Activated CD4-positive, alpha-beta T cell treated with anti-CD3 and anti-CD28 coated beads for 24 hours (primary cell): ENCODE measurements around the gene TUBB3.
"Not testable (repeated sequence)": the region's sequence is repeated elsewhere in the genome, so short reads cannot be mapped to it uniquely, and the experiment has no call there.

Source experiments
- DNase-seq, 2 donors: peaks; one replicate each; pipeline ENCODE4 v3.0.0-alpha.2; 2020; ENCODE audit warnings: low read depth in 2 of 2

TUBB3 gene

GRCh38 chr16:89922884-89923639, at the start of gene TUBB3:
TSS of gene TUBB3 (plus strand) at chr16:89923342. CDS start at chr16:89923402, 60 bp downstream.
- DNase-seq: no peak

DNA sequence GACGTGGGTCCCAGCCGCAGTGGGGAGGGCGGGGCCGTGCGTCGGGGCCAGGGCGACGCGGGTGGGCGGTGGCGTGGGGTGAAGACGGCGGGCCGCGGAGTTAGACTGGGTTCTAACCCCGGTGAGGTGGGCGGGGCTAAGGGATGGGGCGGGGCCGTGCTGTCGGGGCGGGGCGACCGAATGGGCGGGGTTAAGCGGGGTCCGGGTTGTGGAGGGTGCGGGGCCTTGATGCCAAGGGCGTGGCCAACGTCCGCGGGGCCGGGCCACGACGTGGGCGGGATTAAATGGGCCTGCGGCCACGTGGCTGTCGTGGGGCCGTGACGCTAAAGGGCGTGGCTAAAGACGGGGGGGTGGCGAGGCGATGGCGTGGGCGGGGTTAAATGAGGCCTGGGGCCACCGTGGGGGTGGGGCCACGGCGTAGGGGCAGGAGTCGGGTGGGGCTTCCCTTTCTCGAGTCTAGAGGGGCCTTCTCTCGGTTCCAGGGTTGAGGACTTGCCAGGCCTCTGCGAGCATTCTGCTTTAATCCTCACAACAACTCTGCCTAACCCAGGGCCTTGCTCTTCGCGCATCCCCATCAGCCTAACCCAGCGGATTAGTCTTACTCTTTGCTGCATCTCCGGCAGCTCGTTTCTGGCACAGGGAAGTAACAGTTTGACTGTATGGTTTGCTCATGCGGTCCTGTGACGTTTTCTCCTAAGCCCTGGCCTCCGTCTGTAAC, 49.0 kb upstream of the TUBB3 start:
- DNase-seq: peak; percentile 90 to 95

- not testable (repeated sequence) for DNase-seq
Observed at GRCh38 chr16:89879123-89879522, 44.0 kb upstream of the TUBB3 start.

- DNase-seq: no peak
Observed at GRCh38 chr16:89880477-89881367, 42.4 kb upstream of the TUBB3 start.

DNA sequence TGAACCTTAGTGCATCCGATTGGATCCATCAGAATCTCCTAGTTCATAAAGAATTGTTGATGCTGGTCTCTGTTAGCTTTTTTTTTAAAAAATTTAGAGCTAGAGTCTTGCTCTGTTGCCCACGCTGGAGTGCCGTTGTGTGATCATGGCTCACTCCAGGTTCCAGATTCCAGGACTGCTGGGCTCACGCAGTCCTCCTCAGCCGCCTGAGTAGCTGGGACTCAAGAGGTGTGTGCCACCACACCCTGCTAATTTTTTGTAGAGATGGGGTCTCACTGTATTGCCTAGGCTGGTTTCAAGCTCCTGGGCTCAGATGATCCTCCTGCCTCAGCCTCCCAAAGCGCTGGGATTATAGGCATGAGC, 41.8 kb upstream of the TUBB3 start:
- no peak for DNase-seq

DNA sequence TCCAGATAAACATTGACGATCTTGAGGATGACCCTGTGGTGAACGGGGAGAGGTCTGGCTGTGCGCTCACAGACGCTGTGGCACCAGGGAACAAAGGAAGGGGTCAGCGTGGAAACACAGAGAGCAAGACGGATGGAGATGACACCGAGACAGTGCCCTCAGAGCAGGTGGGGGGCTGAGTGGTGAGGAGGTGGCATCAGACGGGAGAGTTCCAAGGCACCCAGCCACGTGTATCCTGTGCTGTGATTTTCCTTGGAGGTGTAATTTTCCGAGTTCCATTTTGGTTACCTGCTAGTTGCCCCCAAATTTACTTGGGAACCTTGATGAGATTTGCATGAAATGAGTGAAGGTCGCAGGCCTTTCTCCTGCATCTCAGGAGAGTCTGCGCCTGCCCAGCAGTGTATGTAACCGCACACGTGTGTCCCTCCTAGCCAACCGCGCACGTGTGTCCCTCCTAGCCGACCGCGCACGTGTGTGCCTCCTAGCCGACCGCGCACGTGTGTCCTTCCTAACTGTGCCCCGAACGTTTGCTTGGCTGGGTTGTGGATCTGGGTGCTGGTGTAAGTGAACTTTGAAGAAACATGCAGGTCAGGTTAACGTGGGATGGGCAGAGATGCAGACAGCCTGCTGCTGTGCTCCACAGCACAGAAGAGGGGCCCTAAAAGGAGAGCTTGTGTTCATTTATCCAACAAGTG, 39.6 kb upstream of the TUBB3 start:
- DNase-seq: no peak

DNA sequence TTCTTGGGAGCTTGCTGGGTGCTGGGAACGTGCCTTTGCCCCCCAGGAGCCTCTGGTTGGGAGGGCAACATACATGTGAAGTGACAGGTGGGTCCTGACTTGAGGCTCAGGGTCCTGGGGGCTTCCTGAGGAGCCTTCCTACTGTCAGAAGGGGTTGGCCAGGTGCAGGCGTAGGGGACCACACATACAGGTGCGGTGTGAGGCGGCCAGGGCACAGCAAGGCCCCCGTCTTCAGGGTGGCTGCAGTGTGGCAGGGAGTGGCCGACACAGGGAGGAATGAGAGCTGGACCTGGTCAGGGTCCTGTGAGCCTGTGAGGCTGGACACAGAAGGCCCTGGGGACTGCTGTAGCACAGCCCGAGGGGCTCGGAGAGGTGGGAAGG, 39.1 kb upstream of the TUBB3 start:
- no peak for DNase-seq

DNA sequence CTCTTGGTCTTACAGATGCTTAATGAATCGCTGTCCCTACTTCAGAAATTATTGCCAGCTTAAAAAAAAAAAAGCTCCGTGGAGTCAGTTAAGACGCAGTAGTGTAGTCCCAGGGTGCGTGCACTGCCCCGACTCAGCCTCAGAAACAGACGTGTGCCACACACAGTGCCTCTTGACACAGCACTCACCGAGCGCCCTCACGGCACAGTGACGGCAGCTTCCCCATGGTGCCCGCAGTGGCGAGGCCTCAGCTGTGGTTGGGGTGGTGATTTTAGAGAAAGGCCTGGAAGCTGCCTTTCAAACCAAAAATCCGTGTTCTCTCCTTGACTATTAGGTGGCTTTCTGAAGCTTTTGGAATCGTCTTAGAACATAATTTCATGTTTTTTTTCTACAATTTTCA, 35.9 kb upstream of the TUBB3 start:
- no peak for DNase-seq

DNA sequence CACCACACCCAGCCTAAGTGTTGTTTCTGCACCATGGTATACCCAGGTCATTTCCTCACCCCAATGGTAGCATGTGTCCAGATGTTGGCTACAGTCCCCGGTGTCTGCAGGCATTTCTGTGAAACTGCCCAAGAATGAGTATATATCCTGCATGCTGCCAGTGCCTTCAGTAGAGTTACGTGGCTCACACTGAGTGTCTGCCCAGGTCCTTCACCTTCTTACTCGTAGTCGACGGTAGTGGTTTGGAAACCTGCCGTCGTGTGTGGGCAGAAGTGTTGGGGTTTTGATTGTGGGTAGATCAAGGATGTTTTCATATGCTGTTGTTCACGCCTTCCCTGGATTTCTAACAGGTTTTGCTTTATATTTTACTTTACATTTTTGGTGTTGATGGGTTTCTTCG, 32.9 kb upstream of the TUBB3 start:
- DNase-seq: no peak

- DNase-seq: no peak
Observed at GRCh38 chr16:89890886-89891657, 32.1 kb upstream of the TUBB3 start.

DNA sequence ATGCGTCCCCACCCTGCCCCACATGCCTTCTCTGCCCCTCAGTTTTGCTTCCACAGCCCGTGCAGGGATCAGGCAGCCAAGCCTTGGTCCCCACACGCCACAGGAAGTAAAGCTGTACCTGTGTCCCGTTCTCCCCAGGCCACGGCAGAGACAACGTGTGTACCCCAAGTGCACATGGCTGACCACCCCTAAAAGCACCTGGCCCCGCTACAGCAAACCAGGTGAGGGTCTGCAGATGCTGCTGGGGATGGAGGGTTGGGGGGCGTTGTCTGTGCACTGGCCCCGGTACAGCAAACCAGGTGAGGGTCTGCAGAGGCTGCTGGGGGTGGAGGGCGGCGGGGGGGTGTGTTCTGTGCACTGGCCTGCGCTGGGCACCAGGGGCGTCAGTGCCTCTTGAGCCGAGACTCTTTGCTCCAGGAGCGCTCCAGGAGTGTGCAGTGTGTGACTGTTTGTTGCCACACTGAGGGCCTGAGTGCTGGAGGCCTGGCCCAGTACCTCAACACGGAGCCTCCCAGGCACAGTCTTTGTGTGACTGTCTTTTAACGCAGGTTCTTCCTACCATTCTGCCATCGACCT, 31.0 kb upstream of the TUBB3 start:
- no peak for DNase-seq

- no peak for DNase-seq
Observed at GRCh38 chr16:89892635-89893034, 30.5 kb upstream of the TUBB3 start.

DNA sequence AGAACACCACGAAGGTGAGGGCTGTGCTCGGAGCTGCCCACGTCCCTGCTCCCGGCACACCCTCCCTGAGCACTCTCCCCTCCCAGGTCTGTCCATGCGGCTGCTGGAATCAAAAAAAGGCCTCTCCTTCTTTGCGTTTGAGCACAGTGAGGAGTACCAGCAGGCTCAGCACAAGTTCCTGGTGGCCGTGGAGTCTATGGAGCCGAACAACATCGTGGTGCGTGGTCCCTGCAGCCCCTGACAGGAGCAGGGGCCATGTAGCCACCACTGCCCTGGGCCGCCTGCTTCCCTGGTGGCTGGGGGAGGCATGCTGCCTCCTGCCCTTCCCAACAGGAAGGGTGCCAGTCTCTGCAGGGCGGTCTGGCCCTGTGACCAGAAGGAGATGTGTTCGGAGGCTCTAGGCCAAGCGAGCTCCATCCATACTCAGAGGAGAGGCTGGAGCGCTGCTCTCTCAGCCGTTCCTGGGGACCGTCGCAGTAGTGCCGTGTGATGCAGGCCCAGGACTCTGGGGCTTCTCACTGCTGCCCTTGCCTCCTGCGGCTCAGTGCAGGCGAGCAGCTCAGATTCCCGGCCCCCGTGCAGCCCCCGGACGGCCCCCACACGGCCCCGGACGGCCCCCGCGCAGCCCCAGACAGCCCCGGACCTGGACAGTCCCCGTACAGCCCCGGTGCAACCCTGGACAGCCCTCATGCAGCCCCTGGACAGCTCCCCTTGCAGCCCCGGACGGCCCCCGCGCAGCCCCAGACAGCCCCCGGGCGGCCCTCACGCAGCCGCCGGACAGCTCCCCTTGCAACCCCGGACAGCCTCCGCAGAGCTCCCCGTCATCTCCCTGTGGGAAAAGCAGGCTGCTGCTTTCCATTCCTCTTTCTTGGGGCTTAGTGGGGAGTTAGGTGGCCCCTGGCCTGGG, 29.2 kb upstream of the TUBB3 start:
- no peak for DNase-seq

DNA sequence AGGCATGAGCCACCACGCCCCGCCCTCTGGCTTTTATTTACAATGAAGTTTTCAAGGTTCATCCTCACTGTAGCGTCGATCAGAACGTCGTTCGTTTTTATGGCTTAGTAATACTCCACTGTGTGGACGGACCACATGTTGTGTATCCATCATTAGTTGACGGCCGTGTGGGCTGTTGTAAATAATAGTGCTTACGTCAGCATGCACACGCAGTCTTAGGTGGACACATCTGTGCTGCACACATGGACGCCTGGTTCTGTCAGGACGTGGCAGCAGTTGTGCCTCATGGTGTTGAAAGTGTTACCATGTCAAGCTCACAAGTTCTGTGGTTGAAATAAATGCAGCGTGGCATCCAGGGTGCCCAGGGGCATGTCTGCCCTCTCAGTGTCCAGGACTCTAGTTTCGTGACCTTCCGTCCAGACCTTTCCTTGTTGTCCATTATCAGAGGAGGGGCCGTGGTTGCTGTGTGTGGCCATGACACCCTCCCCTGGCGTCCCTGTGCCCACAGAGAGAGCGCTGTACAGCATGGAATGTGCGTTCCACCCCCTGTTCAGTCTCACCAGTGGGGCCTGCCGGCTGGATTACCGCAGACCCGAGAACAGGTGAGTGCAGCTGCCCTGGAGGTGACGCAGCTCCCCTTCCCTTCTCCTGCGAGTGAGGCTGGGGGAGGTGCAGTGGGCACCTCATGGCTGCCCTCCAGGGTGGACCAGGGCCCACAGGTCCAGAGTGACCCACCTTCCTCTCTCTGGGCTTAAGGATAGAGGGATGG, 27.5 kb upstream of the TUBB3 start:
- no peak for DNase-seq

DNA sequence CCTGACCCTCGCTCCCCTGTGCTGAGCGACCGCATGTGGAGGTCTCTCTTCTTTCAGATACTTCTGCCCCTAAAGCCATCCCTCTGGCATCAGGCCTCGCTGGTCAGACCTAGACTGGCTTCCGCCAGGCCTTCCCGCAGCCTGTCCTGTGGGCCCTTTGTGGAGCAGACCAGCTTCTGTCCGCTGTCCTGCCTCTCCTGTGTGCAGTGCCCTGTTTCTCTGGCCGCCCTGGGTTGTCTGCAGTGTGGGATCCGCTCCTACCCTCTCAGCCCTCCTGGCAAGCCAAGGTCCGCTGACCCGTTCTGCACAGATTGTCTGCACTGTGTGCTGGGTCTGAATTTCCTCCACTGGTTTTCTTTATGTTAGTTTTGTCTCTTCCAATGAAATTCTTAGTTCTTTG, 25.9 kb upstream of the TUBB3 start:
- no peak for DNase-seq

GRCh38 chr16:89898201-89898967, 24.8 kb upstream of the TUBB3 start:
- DNase-seq: no peak

- DNase-seq: no peak
Observed at GRCh38 chr16:89899879-89900481, 23.2 kb upstream of the TUBB3 start.

GRCh38 chr16:89900885-89901284, 22.3 kb upstream of the TUBB3 start:
- DNase-seq: no peak
